Measurements from ENCODE around the gene ZBTB8OS. TPM values are rescaled to one million over a fixed set of nuclear protein-coding genes. Genes with fewer than 3 reads are reported as not detected.
A peak's percentile ranks its signal among the peaks of the same experiment; 100 is the strongest.
"Not testable (repeated sequence)": the region's sequence is repeated elsewhere in the genome, so short reads cannot be mapped to it uniquely, and the experiment has no call there.

ZBTB8OS gene
- total RNA-seq, result 38.0 and 41.9 TPM in 2 replicates
- 28.0 and 28.3 TPM in 2 replicates for polyA plus RNA-seq
- 47.1 and 48.3 TPM in 2 replicates for polyA plus RNA-seq (2011; cell fraction: cytosol; rRNA removed)
- polyA plus RNA-seq (2011; cell fraction: nucleus; rRNA removed), result 24.6 and 30.0 TPM in 2 replicates
- polyA plus RNA-seq (2012), result 44.6 and 64.5 TPM in 2 replicates
- 13.8 and 15.2 TPM in 2 replicates for polyA minus RNA-seq
- 7.1 TPM for polyA minus RNA-seq (2011; cell fraction: cytosol; rRNA and poly(A)+ RNA removed)
- 7.0 and 13.4 TPM in 2 replicates for polyA minus RNA-seq (2011; cell fraction: nucleus; rRNA and poly(A)+ RNA removed)
- percentile 66 among the genes with signal in this experiment for Bru-seq, nascent RNA
- percentile 77 among the genes with signal in this experiment for BruChase-seq, experiment 1, labeled RNA remaining after a 6-hour chase
- percentile 76 among the genes with signal in this experiment for BruChase-seq, experiment 2, labeled RNA remaining after a 2-hour chase
- long read RNA-seq, transcript ZBTB8OS-208 (7 exons, 1,601 nt), result major isoform, 35 of 176 reads
- long read RNA-seq, transcript ZBTB8OS-214 (4 exons, 817 nt), result minor isoform, 6 of 176 reads
- long read RNA-seq, transcript ZBTB8OS-204 (6 exons, 514 nt), result minor isoform, 26 of 176 reads
- long read RNA-seq, partial matches to known transcripts, result 30 of 176 reads
- long read RNA-seq, other reads (novel, unspliced or antisense), result 74 of 176 reads

- Histone ChIP-seq H3K4me2 (ENCODE audit: insufficient read depth, low read length) (peak within 1 kb of the TSS; percentile 87), H3K79me2 (ENCODE audit: control insufficient read depth, insufficient read depth, low read length) (peaks cover 62% of the 10 kb centered on the region), H3K9ac (replicated peaks; ENCODE audit: extremely low read depth, insufficient read depth, low read length) (peak within 1 kb of the TSS; percentile 96), H4K20me1 (replicated peaks; ENCODE audit: control insufficient read depth, extremely low read depth, insufficient read depth, low read length) (no peaks in the 10 kb centered on the region), H3K27ac (ENCODE audit: insufficient read depth, low read depth, low read length) (peak within 1 kb of the TSS; percentile 95), H3K36me3 (ENCODE audit: control insufficient read depth in 2 of 2, extremely low read depth in 1 of 2, insufficient read depth in 2 of 2, low read length in 2 of 2) (peaks cover 5 to 8% of the 10 kb centered on the region in 2 experiments), H3K9me3 (replicated peaks; ENCODE audit: control insufficient read depth, insufficient read depth, low read length) (no peaks in the 10 kb centered on the region), H3K27me3 (ENCODE audit: control insufficient read depth in 2 of 2, insufficient read depth in 2 of 2, low read length in 2 of 2) (no peaks in the 10 kb centered on the region), H2AFZ (ENCODE audit: low read depth, low read length) (peak within 1 kb of the TSS; percentile 73), H3K9me1 (replicated peaks; ENCODE audit: control insufficient read depth, extremely low read depth, insufficient read depth, low read length) (no peaks in the 10 kb centered on the region), H3K4me1 (ENCODE audit: control insufficient read depth, extremely low read depth, insufficient read depth, low read length) (peaks cover 18% of the 10 kb centered on the region), H3K4me3 (replicated peaks in 1 of 3; ENCODE audit: insufficient read depth in 1 of 3, low read depth in 1 of 3, low read length in 3 of 3) (peak within 1 kb of the TSS; percentile 65 to 90 (median 68))
- DNase-seq (ENCODE audit: low read depth, low spot score), result peak; percentile 95
- FAIRE-seq, result peak; percentile 94
- BruUV-seq (replicated peaks), result no TSS peak
- dilution Hi-C loops (cut with MboI; ENCODE audit: extremely low pct_ligation_motif_present, low sequenced_read_pairs), result no loop called here
- ChIA-PET POLR2A (interaction anchor here (0.8 kb wide), 2 partner anchors 18 to 314 kb away, joined by 3 read pairs; partner anchors contain the start of gene MARCKSL1), CTCF (interaction anchor here (1.1 to 1.5 kb wide), 2 partner anchors 10 to 130 kb away, joined by 3 to 12 read pairs; no protein-coding TSS in a partner anchor)
- intact Hi-C loops (cut with micrococcal nuclease), result loop anchor here (2.0 kb wide), 3 partner anchors 37 to 123 kb away; partner anchors contain the start of gene ZBTB8A
- no peak for TF ChIP-seq MYC (IDR thresholded peaks at IDR 0.05; ENCODE audit: low read depth, low read length)
- no peak for TF ChIP-seq JUN (IDR thresholded peaks at IDR 0.05; ENCODE audit: borderline replicate concordance, insufficient read depth, insufficient read length, low read depth)
- peak; percentile 97 for TF ChIP-seq POLR2A (IDR thresholded peaks at IDR 0.05; ENCODE audit: low read depth, low read length)
- TF ChIP-seq MAX (IDR thresholded peaks at IDR 0.05; ENCODE audit: insufficient read depth, insufficient read length), result no peak
- no peak for TF ChIP-seq FOS (IDR thresholded peaks at IDR 0.05; ENCODE audit: borderline replicate concordance, insufficient read depth, low read length)
- TF ChIP-seq CTCF (IDR thresholded peaks at IDR 0.05; ENCODE audit: extremely low read depth in 1 of 2, insufficient read depth in 1 of 2, low read depth in 1 of 2, low read length in 2 of 2), result no peak
- TF ChIP-seq POLR2AphosphoS5 (IDR thresholded peaks at IDR 0.05; ENCODE audit: insufficient read depth, low read depth, low read length), result peak; percentile 70
- TF ChIP-seq EZH2 (IDR thresholded peaks at IDR 0.05; ENCODE audit: borderline replicate concordance, low read depth, low read length, severe bottlenecking), result no peak
- peak; percentile 82 for TF ChIP-seq GATA2 (IDR thresholded peaks at IDR 0.05; ENCODE audit: insufficient read depth, insufficient read length, low read depth, low read length)
Measured at GRCh38 chr1:32650248-32650751, at the start of gene ZBTB8OS. Gene ZBTB8OS, minus strand, starts transcription at chr1:32650550. Its CDS starts 21 bp downstream, at chr1:32650529.

- BruUV-seq (replicated peaks); H3K9me1 ChIP-seq (replicated peaks; ENCODE audit: control insufficient read depth, extremely low read depth, insufficient read depth, low read length); H4K20me1 ChIP-seq (replicated peaks; ENCODE audit: control insufficient read depth, extremely low read depth, insufficient read depth, low read length); H3K27ac ChIP-seq (ENCODE audit: insufficient read depth, low read depth, low read length); H3K9ac ChIP-seq (replicated peaks; ENCODE audit: extremely low read depth, insufficient read depth, low read length); H3K9me3 ChIP-seq (replicated peaks; ENCODE audit: control insufficient read depth, insufficient read depth, low read length); H3K4me2 ChIP-seq (ENCODE audit: insufficient read depth, low read length); H3K79me2 ChIP-seq (ENCODE audit: control insufficient read depth, insufficient read depth, low read length); POLR2A ChIA-PET; H3K27me3 ChIP-seq (ENCODE audit: control insufficient read depth in 2 of 2, insufficient read depth in 2 of 2, low read length in 2 of 2); DNase-seq (ENCODE audit: low read depth, low spot score); dilution Hi-C loops (cut with MboI; ENCODE audit: extremely low pct_ligation_motif_present, low sequenced_read_pairs); H3K36me3 ChIP-seq (ENCODE audit: control insufficient read depth in 2 of 2, extremely low read depth in 1 of 2, insufficient read depth in 2 of 2, low read length in 2 of 2); intact Hi-C loops (cut with micrococcal nuclease); H3K4me1 ChIP-seq (ENCODE audit: control insufficient read depth, extremely low read depth, insufficient read depth, low read length); FAIRE-seq; H2AFZ ChIP-seq (ENCODE audit: low read depth, low read length); H3K4me3 ChIP-seq (replicated peaks in 1 of 3; ENCODE audit: insufficient read depth in 1 of 3, low read depth in 1 of 3, low read length in 3 of 3): not testable (repeated sequence)
- CTCF ChIA-PET, result interaction anchor here (1.3 kb wide), 1 partner anchor 76 kb away, joined by 4 read pairs; no protein-coding TSS in a partner anchor
Measured at GRCh38 chr1:32696996-32697395, 46.6 kb upstream of the ZBTB8OS start.
